Neural crest cell (in vitro differentiated cells): ENCODE measurements around the gene OR2H2. TPM values are rescaled to one million over a fixed set of nuclear protein-coding genes. Genes with fewer than 3 reads are reported as not detected.

Experiments used
- DNase-seq: peaks from one replicate; pipeline ENCODE4 v3.0.0; 2021; ENCODE audit warnings: low read depth, mixed read lengths, low spot score
- H3K27ac Mint-ChIP-seq: one replicate; pipeline ENCODE4 v1.8.0; 2021; ENCODE audit warnings: mild to moderate bottlenecking, mixed read lengths; ENCODE audit not compliant: unreplicated experiment
- H3K27me3 Mint-ChIP-seq: 2 replicates; pipeline ENCODE4 v1.8.0; 2021; ENCODE audit warnings: low read depth, mild to moderate bottlenecking, mixed read lengths
- H3K36me3 Mint-ChIP-seq: 2 replicates; pipeline ENCODE4 v1.8.0; 2021; ENCODE audit warnings: low read depth, mild to moderate bottlenecking, mixed read lengths
- H3K4me1 Mint-ChIP-seq: 2 replicates; pipeline ENCODE4 v1.8.0; 2021; ENCODE audit warnings: mixed read lengths
- H3K4me3 Mint-ChIP-seq: one replicate; pipeline ENCODE4 v1.8.0; 2021; ENCODE audit warnings: mild to moderate bottlenecking, mixed read lengths
- H3K9me3 Mint-ChIP-seq: 2 replicates; pipeline ENCODE4 v1.8.0; 2021; ENCODE audit warnings: mixed read lengths
- CTCF ChIP-seq: fragments of 200-600 bp; sonication (generic); conservative IDR thresholded peaks from 2 replicates; pipeline ENCODE4 v1.5.0; 2021; ENCODE audit warnings: antibody characterized with exemption, mild to moderate bottlenecking
- total RNA-seq: library from RNA; stranded (reverse); gene quantifications from 2 replicates; pipeline ENCODE4 v1.2.1, GENCODE V29; 2021

Gene OR2H2
- total RNA-seq, 1 donor from 2014 or later: not detected

GRCh38 chr6:29561606-29562181 lies 23.2 kb upstream of the OR2H2 start:
- DNase-seq: no peak
- H3K4me3 Mint-ChIP-seq: no peak overlapping the region
- H3K36me3 Mint-ChIP-seq: no peaks in the 10 kb centered on the region
- H3K9me3 Mint-ChIP-seq: no peaks in the 10 kb centered on the region
- no peak for TF ChIP-seq CTCF
- no peaks in the 10 kb centered on the region for H3K4me1 Mint-ChIP-seq
- no peak overlapping the region for H3K27ac Mint-ChIP-seq
- peaks cover 48% of the 10 kb centered on the region for H3K27me3 Mint-ChIP-seq

- no peaks in the 10 kb centered on the region for H3K36me3 Mint-ChIP-seq
- H3K27me3 Mint-ChIP-seq: peaks cover 36% of the 10 kb centered on the region
- no peak for TF ChIP-seq CTCF
- no peak for DNase-seq
- no peak overlapping the region for H3K27ac Mint-ChIP-seq
- no peaks in the 10 kb centered on the region for H3K4me1 Mint-ChIP-seq
- no peak overlapping the region for H3K4me3 Mint-ChIP-seq
- no peaks in the 10 kb centered on the region for H3K9me3 Mint-ChIP-seq
These were observed 21.4 kb upstream of the OR2H2 start for GRCh38 chr6:29563435-29563965.

- Mint-ChIP-seq H3K36me3 (no peaks in the 10 kb centered on the region), H3K27me3 (peaks cover 30% of the 10 kb centered on the region), H3K4me3 (no peak overlapping the region), H3K4me1 (no peaks in the 10 kb centered on the region), H3K9me3 (no peaks in the 10 kb centered on the region), H3K27ac (no peak overlapping the region)
- DNase-seq: no peak
- no peak for TF ChIP-seq CTCF
These were observed 20.0 kb upstream of the OR2H2 start for GRCh38 chr6:29564875-29565274.

- peaks cover 31% of the 10 kb centered on the region for H3K27me3 Mint-ChIP-seq
- no peaks in the 10 kb centered on the region for H3K9me3 Mint-ChIP-seq
- no peaks in the 10 kb centered on the region for H3K36me3 Mint-ChIP-seq
- H3K4me3 Mint-ChIP-seq: no peak overlapping the region
- no peak for TF ChIP-seq CTCF
- no peaks in the 10 kb centered on the region for H3K4me1 Mint-ChIP-seq
- no peak overlapping the region for H3K27ac Mint-ChIP-seq
- DNase-seq: no peak
These were observed 18.1 kb upstream of the OR2H2 start for GRCh38 chr6:29566856-29567255.

GRCh38 chr6:29567541-29567940 lies 17.4 kb upstream of the OR2H2 start:
- Mint-ChIP-seq H3K4me1 (no peaks in the 10 kb centered on the region), H3K27me3 (peaks cover 34% of the 10 kb centered on the region), H3K36me3 (no peaks in the 10 kb centered on the region), H3K9me3 (no peaks in the 10 kb centered on the region), H3K27ac (no peak overlapping the region), H3K4me3 (no peak overlapping the region)
- no peak for DNase-seq
- TF ChIP-seq CTCF: no peak
